ENCODE measurements around the gene RASSF7. TPM values are rescaled to one million over a fixed set of nuclear protein-coding genes. Genes with fewer than 3 reads are reported as not detected.
"Not testable (repeated sequence)": the region's sequence is repeated elsewhere in the genome, so short reads cannot be mapped to it uniquely, and the experiment has no call there.

Gene RASSF7
- total and polyA plus RNA-seq, 7 donors, result 0.65 to 1.4 (median 0.92) TPM; not detected in 1

- no peak for TF ChIP-seq CTCF (IDR thresholded peaks at IDR 0.05)
- peaks cover 6 to 36% of the 10 kb centered on the region in 2 donors for H3K36me3 ChIP-seq (ENCODE audit: insufficient read depth in 1 of 2, low read depth in 1 of 2)
- H3K9me3 ChIP-seq, result no peaks in the 10 kb centered on the region
- DNase-seq, result no peak
- intact Hi-C loops (cut with DNase I), result no loop called here
- H3K27ac ChIP-seq, result no peak overlapping the region
- ATAC-seq, result no peak
- no peak overlapping the region for H3K4me3 ChIP-seq
- H3K4me1 ChIP-seq, result peaks cover 3% of the 10 kb centered on the region
- H3K27me3 ChIP-seq (ENCODE audit: insufficient read depth in 3 of 3, low read length in 2 of 3), result no peaks in the 10 kb centered on the region
- WGBS, 3 donors, result 67 to 78% (median 68%) methylated on average over 4 of the region's 4 CpGs
These were observed 44.4 kb upstream of the RASSF7 start for GRCh38 chr11:516400-516799.

GRCh38 chr11:516918-517685 lies 43.7 kb upstream of the RASSF7 start:
- H3K4me3 ChIP-seq; H3K9me3 ChIP-seq; H3K27me3 ChIP-seq (ENCODE audit: insufficient read depth in 3 of 3, low read length in 2 of 3); H3K4me1 ChIP-seq; ATAC-seq; H3K27ac ChIP-seq; intact Hi-C loops (cut with DNase I): not testable (repeated sequence)
- 95 to 97% (median 95%) methylated on average over 41 to 43 of the region's 43 CpGs for WGBS, 3 donors
- H3K36me3 ChIP-seq (ENCODE audit: insufficient read depth in 1 of 2, low read depth in 1 of 2), result peaks cover 6 to 32% of the 10 kb centered on the region in 2 donors
- DNase-seq, result peak in 1 of 2 donors; percentile 54

GRCh38 chr11:518463-519202 lies 42.1 kb upstream of the RASSF7 start:
- intact Hi-C loops (cut with DNase I), result no loop called here
- H3K27me3 ChIP-seq (ENCODE audit: insufficient read depth in 3 of 3, low read length in 2 of 3), result no peaks in the 10 kb centered on the region
- H3K36me3 ChIP-seq (ENCODE audit: insufficient read depth in 1 of 2, low read depth in 1 of 2), result peaks cover 6 to 19% of the 10 kb centered on the region in 2 donors
- ATAC-seq, result peak; percentile 97 to 98 (median 98)
- 3 to 4% (median 3%) methylated on average over 60 to 74 of the region's 74 CpGs for WGBS, 3 donors
- H3K9me3 ChIP-seq, result no peaks in the 10 kb centered on the region
- TF ChIP-seq CTCF (IDR thresholded peaks at IDR 0.05), result peak; percentile 100
- H3K27ac ChIP-seq, result peak overlapping the region; percentile 90
- peaks cover 3% of the 10 kb centered on the region for H3K4me1 ChIP-seq
- DNase-seq, result peak; percentile 95 to 98
- H3K4me3 ChIP-seq, result peak overlapping the region; percentile 44

- WGBS, 3 donors, result 88 to 90% (median 89%) methylated on average over 39 of the region's 39 CpGs
- TF ChIP-seq CTCF (IDR thresholded peaks at IDR 0.05), result no peak
- H3K27ac ChIP-seq, result no peak overlapping the region
- H3K27me3 ChIP-seq (ENCODE audit: insufficient read depth in 3 of 3, low read length in 2 of 3), result no peaks in the 10 kb centered on the region
- peak in 1 of 2 donors; percentile 53 for DNase-seq
- peaks cover 3% of the 10 kb centered on the region for H3K4me1 ChIP-seq
- ATAC-seq, result no peak
- intact Hi-C loops (cut with DNase I), result no loop called here
- H3K9me3 ChIP-seq, result no peaks in the 10 kb centered on the region
- no peak overlapping the region for H3K4me3 ChIP-seq
- H3K36me3 ChIP-seq (ENCODE audit: insufficient read depth in 1 of 2, low read depth in 1 of 2), result peaks cover 0 to under 1% of the 10 kb centered on the region in 2 donors
These were observed 40.2 kb upstream of the RASSF7 start for GRCh38 chr11:520428-521176.
